Ectodermal cell (in vitro differentiated cells): Measurements from ENCODE around the gene LRBA.
A peak's percentile ranks its signal among the peaks of the same experiment; 100 is the strongest.

Experiments
- H3K27ac ChIP-seq: 2 replicates; pipeline ENCODE4 v1.7.0; 2013; ENCODE audit warnings: mild to moderate bottlenecking, low read depth, low read length; ENCODE audit not compliant: insufficient read depth, poor library complexity, severe bottlenecking
- H3K27me3 ChIP-seq: 2 replicates; pipeline ENCODE4 v1.7.0; 2013; ENCODE audit warnings: mild to moderate bottlenecking, low read length; ENCODE audit not compliant: insufficient read depth, control insufficient read depth, poor library complexity, severe bottlenecking
- H3K36me3 ChIP-seq: one replicate; pipeline ENCODE4 v1.7.0; 2013; ENCODE audit warnings: low read length; ENCODE audit not compliant: control insufficient read depth, insufficient read depth
- H3K4me1 ChIP-seq: one replicate; pipeline ENCODE4 v1.7.0; 2013; ENCODE audit warnings: low read length; ENCODE audit not compliant: control insufficient read depth, insufficient read depth
- H3K4me3 ChIP-seq: 2 replicates; pipeline ENCODE4 v1.7.0; 2013; ENCODE audit warnings: low read depth, low read length, control low read depth; ENCODE audit not compliant: insufficient read depth
- H3K9me3 ChIP-seq: 2 replicates; pipeline ENCODE4 v1.7.0; 2013; ENCODE audit warnings: mild to moderate bottlenecking, low read length, moderate library complexity; ENCODE audit not compliant: control insufficient read depth
- whole genome bisulfite sequencing, 2 experiments: methylation state at CpG; one replicate each; pipeline ENCODE4 v1.1.7; 2013; ENCODE audit warnings: missing lambda C conversion rate in 2 of 2; 5-methylcytosine and 5-hydroxymethylcytosine counted together

The LRBA gene

GRCh38 chr4:150789864-150790263 is 225.2 kb downstream of the LRBA start:
- Histone ChIP-seq H3K9me3 (no peaks in the 10 kb centered on the region), H3K27ac (no peak overlapping the region), H3K36me3 (no peaks in the 10 kb centered on the region), H3K27me3 (no peaks in the 10 kb centered on the region), H3K4me3 (no peak overlapping the region), H3K4me1 (no peaks in the 10 kb centered on the region)

GRCh38 chr4:150784939-150785338 is 230.1 kb downstream of the LRBA start:
- Histone ChIP-seq H3K36me3 (no peaks in the 10 kb centered on the region), H3K27ac (no peak overlapping the region), H3K4me3 (no peak overlapping the region), H3K9me3 (no peaks in the 10 kb centered on the region), H3K27me3 (no peaks in the 10 kb centered on the region), H3K4me1 (no peaks in the 10 kb centered on the region)
- 83 to 84% methylated on average over 7 to 8 of the region's 8 CpGs for WGBS, 2 experiments

GRCh38 chr4:150784305-150784704 is 230.8 kb downstream of the LRBA start:
- no peak overlapping the region for H3K27ac ChIP-seq
- 45 to 46% methylated on average over 4 of the region's 4 CpGs for WGBS, 2 experiments
- H3K36me3 ChIP-seq = no peaks in the 10 kb centered on the region
- H3K27me3 ChIP-seq = no peaks in the 10 kb centered on the region
- no peak overlapping the region for H3K4me3 ChIP-seq
- H3K4me1 ChIP-seq = no peaks in the 10 kb centered on the region
- no peaks in the 10 kb centered on the region for H3K9me3 ChIP-seq

- no peaks in the 10 kb centered on the region for H3K36me3 ChIP-seq
- 87 to 92% methylated on average over 2 of the region's 2 CpGs for WGBS, 2 experiments
- no peak overlapping the region for H3K4me3 ChIP-seq
- H3K27ac ChIP-seq = peak overlapping the region; percentile 19
- no peaks in the 10 kb centered on the region for H3K4me1 ChIP-seq
- H3K9me3 ChIP-seq = no peaks in the 10 kb centered on the region
- H3K27me3 ChIP-seq = no peaks in the 10 kb centered on the region
Measured at GRCh38 chr4:150782921-150783320, 232.2 kb downstream of the LRBA start.

GRCh38 chr4:150782311-150782710 is 232.8 kb downstream of the LRBA start:
- H3K9me3 ChIP-seq = no peaks in the 10 kb centered on the region
- no peaks in the 10 kb centered on the region for H3K27me3 ChIP-seq
- 93 to 95% methylated on average over 2 of the region's 2 CpGs for WGBS, 2 experiments
- no peaks in the 10 kb centered on the region for H3K4me1 ChIP-seq
- H3K4me3 ChIP-seq = no peak overlapping the region
- no peaks in the 10 kb centered on the region for H3K36me3 ChIP-seq
- H3K27ac ChIP-seq = no peak overlapping the region

GRCh38 chr4:150781191-150781590 is 233.9 kb downstream of the LRBA start:
- WGBS, 2 experiments = 96 to 97% methylated on average over 5 of the region's 6 CpGs
- H3K27ac ChIP-seq = no peak overlapping the region
- H3K9me3 ChIP-seq = no peaks in the 10 kb centered on the region
- no peaks in the 10 kb centered on the region for H3K4me1 ChIP-seq
- no peaks in the 10 kb centered on the region for H3K36me3 ChIP-seq
- no peak overlapping the region for H3K4me3 ChIP-seq
- no peaks in the 10 kb centered on the region for H3K27me3 ChIP-seq

GRCh38 chr4:150779707-150780106 is 235.4 kb downstream of the LRBA start:
- H3K27me3 ChIP-seq = no peaks in the 10 kb centered on the region
- WGBS, 2 experiments = 80 to 100% methylated on average over 1 of the region's 1 CpG
- H3K4me3 ChIP-seq = no peak overlapping the region
- no peaks in the 10 kb centered on the region for H3K9me3 ChIP-seq
- H3K27ac ChIP-seq = no peak overlapping the region
- H3K36me3 ChIP-seq = no peaks in the 10 kb centered on the region
- H3K4me1 ChIP-seq = no peaks in the 10 kb centered on the region

- H3K36me3 ChIP-seq = no peaks in the 10 kb centered on the region
- no peaks in the 10 kb centered on the region for H3K9me3 ChIP-seq
- H3K27me3 ChIP-seq = no peaks in the 10 kb centered on the region
- peaks cover 9% of the 10 kb centered on the region for H3K4me1 ChIP-seq
- no peak overlapping the region for H3K4me3 ChIP-seq
- 32 to 35% methylated on average over 3 to 4 of the region's 5 CpGs for WGBS, 2 experiments
- no peak overlapping the region for H3K27ac ChIP-seq
Measured at GRCh38 chr4:150773729-150774449, 241.2 kb downstream of the LRBA start.

GRCh38 chr4:150773032-150773431 is 242.1 kb downstream of the LRBA start:
- H3K4me1 ChIP-seq = peaks cover 9% of the 10 kb centered on the region
- no peak overlapping the region for H3K27ac ChIP-seq
- H3K36me3 ChIP-seq = no peaks in the 10 kb centered on the region
- H3K9me3 ChIP-seq = no peaks in the 10 kb centered on the region
- H3K4me3 ChIP-seq = no peak overlapping the region
- WGBS, 2 experiments = 86 to 91% methylated on average over 4 of the region's 4 CpGs
- no peaks in the 10 kb centered on the region for H3K27me3 ChIP-seq

- no peak overlapping the region for H3K27ac ChIP-seq
- WGBS, 2 experiments = 93 to 98% methylated on average over 1 of the region's 1 CpG
- H3K9me3 ChIP-seq = no peaks in the 10 kb centered on the region
- H3K4me1 ChIP-seq = peaks cover 9% of the 10 kb centered on the region
- H3K27me3 ChIP-seq = no peaks in the 10 kb centered on the region
- no peaks in the 10 kb centered on the region for H3K36me3 ChIP-seq
- no peak overlapping the region for H3K4me3 ChIP-seq
Measured at GRCh38 chr4:150771382-150771781, 243.7 kb downstream of the LRBA start.

GRCh38 chr4:150769845-150770244 is 245.2 kb downstream of the LRBA start:
- Histone ChIP-seq H3K36me3 (no peaks in the 10 kb centered on the region), H3K27me3 (no peaks in the 10 kb centered on the region), H3K4me1 (peaks cover 9% of the 10 kb centered on the region), H3K9me3 (no peaks in the 10 kb centered on the region), H3K4me3 (no peak overlapping the region), H3K27ac (no peak overlapping the region)
- WGBS, 2 experiments = 84 to 94% methylated on average over 4 of the region's 4 CpGs
